Stimulated activated CD8-positive, alpha-beta memory T cell treated with anti-CD3 and anti-CD28 coated beads, Interleukin-12 subunit alpha, Interleukin-12 subunit beta, amount 100 ng/mL, for 24 hours (primary cell): ENCODE measurements around the gene SLC14A1.
"Not testable (repeated sequence)": the region's sequence is repeated elsewhere in the genome, so short reads cannot be mapped to it uniquely, and the experiment has no call there.

Source experiments
- DNase-seq: peaks from one replicate; pipeline ENCODE4 v3.0.0-alpha.2; 2020; ENCODE audit errors: extremely low read depth

The SLC14A1 gene

DNA sequence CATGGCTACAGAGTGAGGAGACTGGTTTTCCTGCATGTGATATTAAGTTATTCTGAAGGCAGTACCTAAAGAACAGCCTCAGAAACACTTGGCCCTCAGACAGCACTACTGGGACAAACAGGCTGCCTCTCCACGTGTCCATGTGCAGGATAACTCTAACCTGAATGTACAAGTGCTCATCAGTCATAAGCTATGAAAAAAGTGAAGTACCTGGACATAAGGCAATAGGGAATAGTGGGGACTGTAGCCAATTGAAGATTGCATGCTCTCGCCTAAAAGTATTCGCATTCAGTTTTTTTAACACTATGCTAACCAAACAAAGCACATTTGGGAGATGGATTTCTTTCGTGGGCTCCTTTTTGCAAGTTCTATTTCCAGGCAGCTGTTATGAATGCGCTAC is 33.0 kb downstream of the SLC14A1 start:
- no peak for DNase-seq

DNA sequence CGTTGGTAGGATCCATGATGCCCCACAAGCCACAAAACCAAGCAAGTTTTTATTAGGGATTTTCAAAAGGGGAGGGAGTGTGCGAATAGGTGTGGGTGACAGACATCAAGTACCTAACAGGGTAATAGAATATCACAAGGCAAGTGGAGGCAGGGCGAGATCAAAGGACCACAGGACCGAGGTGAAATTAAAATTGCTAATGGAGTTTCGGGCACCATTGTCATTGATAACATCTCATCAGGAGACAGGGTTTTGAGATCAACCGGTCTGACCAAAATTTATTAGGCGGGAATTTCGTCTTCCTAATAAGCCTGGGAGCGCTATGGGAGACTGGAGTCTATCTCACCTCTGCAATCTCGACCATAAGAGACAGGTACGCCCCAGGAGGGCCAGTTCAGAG is 33.7 kb downstream of the SLC14A1 start:
- not testable (repeated sequence) for DNase-seq

DNA sequence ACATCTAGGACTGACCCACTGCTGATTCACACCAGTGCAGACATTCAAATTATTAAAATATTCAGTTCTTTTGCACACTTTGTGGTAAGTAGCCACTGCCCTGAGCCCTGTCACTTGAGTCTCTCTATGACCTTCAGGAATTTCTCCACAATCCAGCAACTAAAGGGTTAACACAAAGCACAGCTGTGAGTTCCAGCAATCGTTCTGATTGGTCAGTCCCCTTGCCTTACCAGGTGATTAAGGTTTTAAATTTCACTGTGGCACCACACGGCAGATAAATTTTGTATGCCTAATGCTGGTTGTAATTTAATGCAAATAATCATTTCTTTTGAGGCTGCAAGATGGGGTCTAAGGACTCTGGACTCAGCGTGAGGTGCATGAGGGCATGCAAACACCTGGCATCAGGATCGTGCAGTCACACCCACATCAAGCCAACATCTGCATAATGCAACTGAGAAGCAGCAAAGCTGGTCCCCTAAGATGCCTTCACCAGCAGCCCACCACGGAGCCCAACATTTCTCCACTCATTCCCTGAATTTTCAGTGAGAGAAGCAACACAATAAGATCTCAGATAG is 36.6 kb downstream of the SLC14A1 start:
- DNase-seq, result no peak

DNA sequence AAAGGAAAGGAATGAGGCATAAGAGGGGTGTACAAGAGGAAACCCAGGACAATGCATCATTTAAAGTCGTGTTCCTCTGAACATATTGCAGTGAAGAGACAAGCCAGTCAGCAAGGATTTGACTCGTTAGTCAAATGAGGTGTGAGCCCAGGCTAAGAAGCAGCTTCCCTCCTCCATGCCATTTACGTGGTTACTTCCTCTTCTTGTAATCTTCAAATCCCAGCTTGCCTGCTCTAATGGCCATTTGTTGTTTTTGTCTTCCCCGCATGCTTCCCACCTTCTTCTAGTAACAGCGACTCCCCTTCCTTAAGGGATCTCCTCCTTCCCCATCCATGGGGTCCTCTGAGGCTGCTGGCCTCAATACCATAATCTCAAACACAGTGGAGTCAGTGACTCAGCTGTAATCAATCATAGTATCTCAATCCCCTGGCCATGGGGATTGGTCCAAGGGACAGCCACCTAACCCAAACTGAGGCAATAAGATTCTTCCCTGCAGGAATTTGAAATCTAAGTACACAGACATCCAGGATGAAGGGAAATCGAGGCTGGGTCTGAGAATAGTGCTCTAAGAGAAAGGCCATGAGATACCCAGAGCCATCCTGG is 37.6 kb downstream of the SLC14A1 start:
- no peak for DNase-seq

DNA sequence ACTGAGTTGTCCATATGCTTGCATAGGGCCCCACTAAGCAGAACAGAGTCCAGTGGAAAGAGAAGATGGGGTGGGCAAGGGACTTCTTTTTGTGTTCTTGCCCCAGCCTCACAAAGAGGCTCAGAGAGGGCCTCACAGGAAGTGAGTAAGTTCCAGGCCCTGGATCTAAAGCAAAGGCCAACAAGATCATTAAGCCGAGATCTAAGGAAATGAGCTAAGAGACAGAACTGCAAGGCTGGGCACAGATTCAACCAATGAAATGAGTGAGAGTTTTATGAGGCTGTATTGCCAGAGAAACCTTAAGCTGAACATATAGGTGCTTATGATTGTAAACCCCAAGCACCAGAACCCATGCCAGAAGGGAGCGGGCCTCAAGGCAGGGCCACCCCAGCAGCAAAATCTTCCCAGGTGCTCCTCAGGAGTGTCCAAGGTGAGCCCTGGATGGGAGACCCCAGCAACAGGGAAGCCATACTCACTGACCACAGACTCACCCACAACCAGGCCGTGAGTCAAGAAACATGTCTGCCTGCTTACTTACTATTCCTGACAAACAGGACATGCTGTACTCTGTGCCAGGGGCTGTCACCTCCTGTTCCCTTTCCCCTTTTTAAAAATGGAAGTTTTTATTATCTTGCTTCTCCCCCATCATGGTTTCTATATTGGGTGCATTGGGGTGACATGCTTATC is 40.2 kb downstream of the SLC14A1 start:
- no peak for DNase-seq

DNA sequence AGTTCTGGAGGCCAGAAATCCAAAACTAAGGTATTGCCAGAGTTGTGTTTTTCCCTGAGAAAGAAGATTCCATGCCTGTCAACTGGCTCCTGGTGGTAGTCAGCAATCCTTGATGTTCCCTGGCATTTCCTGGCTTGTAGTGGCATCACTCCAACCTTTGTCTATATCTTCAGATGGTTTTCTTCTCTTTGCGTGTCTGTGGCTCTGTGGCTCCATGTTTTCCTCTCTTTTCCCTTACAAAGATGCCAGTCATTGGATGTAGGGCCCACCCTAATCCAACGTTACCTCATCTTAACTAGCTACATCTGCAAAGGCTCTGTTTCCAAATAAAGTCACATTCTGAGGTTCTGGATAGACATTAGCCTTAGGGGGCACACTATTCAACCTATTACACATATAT is 41.8 kb downstream of the SLC14A1 start:
- DNase-seq, result no peak

DNA sequence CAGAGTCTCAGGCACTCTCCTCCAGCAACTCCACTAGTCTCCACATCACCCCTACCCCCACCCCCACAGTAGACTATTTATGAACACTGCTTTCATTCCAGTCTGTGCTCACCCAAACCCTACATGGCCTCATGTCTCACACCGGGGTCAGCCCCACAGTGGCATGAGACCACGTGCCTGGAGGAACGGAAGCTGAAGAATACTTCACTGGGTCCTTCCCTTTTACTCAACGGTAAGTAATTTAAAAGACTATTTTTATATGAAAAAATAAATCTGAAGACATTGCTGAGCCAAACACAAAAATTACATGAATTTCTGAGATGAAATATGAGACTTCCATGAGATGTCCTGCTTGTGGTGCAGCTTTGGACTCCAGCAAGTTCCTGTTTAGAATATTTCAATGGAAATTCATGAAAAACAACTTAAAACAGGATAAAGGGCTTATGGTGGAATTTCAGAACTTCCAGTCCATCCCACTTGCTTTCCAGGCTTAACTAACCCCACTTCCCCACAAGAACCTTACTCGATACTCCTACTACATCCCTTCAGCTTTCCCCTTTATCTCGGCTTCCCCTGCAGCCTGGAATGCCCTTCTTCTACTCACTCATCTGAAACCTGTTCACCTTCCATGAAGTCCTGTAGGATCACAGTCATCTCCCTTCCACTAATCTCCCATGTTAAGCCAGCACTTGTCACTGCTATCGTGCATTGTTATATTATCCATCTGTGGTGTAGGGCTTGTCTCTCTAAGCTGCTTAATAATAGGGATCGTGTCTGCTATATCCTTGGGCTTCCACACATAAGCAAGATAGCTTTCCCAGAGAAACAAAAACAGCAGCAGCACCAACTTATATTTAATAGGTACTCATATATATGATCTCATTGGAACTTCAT is 47.9 kb downstream of the SLC14A1 start:
- DNase-seq, result no peak

DNA sequence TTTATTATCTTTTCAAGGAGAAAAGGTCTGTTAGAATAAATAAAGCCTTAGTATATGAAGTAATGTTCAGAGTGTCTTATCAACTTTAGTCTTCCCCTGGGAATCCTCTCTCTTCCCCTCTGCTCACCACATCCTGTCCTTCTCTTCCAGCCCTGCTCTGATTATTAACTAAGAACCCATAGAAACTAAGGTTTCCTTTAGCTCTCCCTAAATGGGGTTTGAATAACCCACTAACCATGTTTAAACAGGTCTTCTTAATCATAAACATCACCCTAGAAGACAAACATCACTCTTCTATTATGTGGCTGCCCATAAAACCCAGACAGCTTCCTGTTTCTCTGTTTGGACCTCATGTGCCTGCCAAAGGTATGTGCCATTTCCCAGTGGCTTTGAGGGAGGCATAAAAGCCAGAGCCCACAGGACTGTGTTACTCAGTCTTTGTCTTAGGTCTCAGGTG is 50.1 kb downstream of the SLC14A1 start:
- DNase-seq, result no peak

DNA sequence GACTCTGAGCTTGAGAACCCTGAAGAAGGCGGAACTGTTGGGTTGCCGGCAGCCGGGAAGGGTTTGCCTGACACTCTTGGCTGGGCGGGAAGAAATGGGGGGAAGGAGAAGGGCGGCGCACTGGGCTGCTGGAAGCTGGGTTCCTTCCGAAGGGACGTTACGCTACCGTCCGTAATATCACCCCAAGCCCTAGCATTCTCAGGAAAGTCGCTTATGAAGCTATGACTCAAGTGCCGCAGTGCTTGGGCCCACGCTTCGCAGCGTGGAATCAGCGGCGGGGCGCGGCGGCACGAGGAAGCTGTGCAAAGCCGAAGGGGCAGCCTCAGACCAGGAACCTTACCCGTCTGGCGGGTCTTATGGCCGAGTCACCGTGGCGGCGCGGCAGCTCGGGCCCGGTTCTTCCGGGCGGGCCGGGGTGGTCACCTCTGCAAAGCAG is 51.3 kb downstream of the SLC14A1 start:
- DNase-seq, result peak; percentile 30

DNA sequence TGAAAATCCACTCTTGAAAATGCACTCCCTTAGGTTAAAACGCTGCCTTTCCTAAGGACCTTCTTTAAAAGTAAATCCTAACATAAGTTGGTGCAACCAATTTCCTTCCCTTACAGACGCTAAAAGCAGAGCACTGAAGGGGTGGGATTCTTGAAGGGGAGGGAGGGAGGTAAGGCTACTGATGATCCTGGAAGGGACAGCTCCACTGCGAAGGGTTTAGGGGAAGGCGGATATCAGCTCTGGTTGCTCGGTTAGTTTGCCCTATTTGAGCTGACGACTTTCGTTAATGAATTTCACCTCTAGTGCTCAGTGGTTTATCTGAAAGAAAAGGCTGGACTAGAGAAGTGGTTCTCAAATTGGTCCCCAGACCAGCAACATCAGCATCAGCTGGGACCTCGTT is 51.8 kb downstream of the SLC14A1 start:
- DNase-seq, result no peak

DNA sequence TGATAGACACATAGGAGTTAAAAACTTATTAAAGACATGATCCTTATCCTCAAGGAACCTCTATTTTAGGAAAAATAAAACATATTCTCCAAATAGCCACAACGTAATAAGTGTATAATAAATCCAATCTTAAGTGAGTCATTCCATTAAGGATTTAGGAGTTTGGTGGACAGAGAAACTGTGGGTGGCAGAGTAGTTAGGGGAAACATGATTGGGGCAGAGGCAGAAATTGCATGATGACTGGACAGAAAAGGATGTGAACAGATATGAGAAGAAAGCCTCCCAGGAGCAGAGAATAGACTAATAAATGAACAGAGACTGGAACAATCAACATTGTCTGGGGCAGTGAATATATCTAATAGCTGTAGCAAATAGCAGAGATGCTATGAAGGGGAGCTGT is 53.4 kb downstream of the SLC14A1 start:
- no peak for DNase-seq

DNA sequence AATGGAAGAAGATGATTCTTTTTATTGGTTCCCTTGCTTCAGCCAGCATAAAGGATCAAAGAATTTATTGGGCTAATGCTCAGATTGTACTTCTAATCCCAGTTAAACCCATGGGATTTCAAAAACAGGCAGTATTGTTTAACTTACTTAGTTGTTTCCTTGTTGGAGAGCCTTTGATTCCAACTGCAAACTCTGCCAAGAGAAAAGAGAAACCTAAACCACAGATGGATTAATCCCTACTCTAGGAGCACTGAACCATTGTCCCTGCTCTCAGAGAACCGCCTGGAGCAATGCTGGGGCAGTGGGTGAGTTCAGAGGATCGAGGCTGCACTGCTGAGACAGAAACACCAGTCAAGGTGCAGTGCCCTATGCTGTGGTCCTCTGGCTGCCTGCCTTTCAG is 56.6 kb downstream of the SLC14A1 start:
- DNase-seq, result no peak

DNA sequence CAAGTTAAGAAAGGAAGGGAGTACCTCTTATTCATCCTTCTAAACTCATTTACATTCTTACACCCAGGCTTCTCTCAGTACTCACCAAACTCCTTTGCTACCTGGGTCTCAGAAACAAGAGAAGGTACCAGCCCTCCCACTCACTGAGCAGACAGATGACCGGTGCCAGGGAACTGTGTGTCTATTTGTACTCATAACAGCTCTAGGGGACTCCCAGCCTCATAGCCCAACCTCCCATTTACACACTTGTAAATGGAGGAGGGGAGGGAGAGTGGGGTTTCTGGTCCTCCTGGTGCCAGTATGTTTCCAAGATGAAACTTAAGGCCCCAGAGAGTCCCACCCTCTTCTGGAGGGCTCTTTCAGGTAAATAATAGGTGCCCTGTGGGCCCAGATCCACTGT is 58.7 kb downstream of the SLC14A1 start:
- no peak for DNase-seq

DNA sequence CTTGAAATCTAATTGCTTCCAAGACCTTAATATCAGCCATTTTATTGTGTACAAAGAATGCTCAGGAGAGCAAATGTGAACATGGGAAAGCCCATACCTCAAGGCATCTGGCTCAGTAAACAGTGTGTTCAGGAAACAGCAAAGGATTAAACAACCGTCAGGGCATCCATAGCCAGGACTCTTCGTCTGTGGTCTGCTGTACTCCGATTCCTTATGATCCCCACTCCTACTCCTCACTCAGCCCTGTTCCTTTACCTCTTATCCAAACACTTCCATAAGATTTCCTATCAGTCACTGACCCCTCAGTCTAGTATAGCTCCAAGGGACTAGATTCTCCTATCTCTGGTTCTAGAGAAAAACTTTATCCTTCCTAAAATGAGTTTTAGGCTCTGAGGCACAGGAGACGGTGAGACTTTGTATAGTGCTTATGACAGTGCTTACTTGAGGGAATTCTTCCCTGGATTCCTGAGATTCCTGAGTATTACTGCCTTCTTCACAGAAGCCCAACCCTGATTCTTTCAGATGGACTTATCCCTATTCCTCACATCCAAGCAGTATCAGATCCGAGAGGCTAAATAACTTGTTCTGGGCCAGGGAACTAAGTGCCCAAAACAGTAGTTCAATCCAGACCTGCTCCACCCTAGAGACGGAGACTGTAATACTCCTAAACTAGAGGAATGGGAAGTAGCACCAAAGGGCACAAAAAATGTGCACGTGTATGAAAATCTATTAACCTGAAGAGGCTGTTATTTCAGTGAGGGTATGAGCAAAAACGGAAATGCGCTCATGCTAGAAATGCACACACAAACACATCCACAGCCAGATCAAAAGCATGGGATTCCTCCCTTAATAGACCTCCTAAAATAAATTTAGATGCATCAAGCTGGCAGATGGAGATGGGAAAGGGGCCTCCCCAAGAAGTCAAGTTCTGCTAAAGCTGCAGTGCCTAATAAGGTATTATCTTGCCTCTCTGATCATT is 59.4 kb downstream of the SLC14A1 start:
- DNase-seq, result no peak

DNA sequence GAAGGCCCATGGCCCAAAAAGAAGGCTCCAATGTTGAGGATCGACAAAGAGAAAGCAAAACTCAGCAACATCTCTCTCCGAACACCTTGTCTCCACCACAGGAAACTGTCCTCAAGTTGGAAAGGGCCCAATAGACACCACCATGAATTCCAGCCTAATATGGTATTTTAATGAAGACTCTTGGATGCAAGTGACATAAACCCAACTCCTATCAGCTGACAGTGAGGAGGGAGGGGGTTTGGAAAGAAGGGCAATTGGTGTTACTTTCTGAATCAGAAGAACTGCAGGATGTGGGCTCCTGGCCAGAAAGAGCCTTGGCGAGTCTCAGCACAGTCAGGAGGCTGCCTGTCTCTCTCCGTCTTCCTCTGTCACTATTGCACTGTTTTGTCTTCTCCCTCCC is 61.2 kb downstream of the SLC14A1 start:
- DNase-seq, result no peak

DNA sequence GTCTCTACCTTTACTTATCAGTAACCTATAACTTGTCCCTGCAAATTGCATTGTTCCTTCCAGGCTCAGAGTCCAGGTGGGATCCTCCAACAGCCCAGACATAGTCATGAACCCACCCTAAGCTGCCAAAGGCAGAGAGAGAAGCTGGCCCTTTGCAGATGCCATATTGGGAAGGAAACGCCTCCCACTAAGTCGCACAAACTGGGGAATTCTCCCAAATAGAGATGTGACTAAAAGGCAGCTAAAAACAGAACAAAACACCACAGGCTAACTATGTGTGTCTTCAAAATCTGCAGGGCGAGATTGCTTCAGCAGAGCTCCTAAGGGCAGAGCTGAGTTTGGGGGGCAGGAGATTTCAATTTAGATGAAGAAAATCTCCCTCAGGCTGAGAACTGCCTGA is 63.0 kb downstream of the SLC14A1 start:
- DNase-seq, result no peak

DNA sequence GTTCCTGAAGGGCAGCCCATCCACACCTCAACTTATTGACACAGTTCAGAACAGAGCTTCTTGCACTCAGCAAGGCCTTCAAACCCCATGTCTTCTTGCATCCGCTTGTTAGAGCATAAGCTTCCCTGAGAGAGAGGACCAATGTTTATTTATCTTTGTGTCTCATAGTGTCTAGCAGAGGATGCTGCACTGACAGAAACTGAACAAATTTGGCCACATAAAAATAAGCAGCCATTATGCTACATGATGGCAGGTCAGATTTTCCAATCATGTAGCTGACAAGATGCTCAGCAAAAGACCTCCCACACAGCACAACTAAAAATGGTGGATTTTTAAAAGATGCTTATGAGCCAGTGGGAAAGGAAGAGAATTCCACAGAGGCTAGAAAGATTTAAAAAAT is 63.4 kb downstream of the SLC14A1 start:
- DNase-seq, result no peak

DNA sequence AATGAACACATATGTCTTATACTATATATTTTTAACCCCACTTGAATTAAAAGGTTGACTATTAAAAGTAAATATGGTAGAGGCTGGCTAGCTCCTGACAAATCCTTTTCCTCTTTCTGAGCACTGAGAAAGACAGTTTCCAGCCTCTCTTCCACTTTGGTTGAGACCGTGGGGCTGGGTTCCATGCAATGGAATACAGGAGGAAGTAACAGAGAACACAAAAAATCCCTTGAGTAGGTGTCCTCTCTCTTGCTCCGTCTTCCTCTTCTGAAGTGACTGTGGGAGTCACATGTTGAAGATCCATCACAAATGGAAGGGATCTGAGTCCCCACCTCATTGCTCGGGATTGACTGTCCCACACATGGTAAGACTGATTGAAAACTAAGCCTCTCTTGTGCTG is 64.9 kb downstream of the SLC14A1 start:
- no peak for DNase-seq

DNA sequence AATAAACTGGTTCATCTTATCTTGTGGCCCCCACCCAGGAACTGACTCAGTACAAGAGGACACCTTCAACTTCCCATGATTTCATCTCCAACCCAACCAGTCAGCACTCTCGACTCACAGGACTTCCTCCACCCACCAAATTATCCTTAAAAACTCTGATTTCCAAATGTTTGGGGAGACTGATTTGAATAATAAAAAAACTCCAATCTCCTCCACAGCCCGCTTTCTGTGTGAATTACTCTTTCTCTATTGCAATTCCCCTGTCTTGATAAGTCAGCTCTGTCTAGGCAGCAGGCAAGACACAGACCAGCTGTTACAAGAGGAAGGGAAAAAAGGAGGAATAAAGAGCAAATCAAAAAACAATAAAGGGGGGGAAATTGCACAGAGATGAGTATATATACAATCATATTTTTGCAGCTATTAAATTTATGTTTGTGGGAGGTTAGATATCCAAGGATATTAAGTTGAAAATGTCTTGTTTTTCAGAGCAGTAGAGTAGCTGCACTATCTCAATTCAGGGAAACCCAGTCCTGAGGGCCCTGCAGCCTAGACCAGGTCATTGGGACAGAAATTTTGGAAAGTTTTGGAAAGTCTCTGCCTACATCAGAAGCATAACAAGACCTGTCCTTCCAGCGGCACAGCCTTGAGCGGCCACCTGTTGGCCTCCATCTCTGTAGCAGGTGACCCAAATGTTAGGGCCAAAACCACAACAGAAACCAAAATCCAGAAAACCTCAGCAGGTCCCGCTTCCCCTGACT is 68.7 kb downstream of the SLC14A1 start:
- no peak for DNase-seq

DNA sequence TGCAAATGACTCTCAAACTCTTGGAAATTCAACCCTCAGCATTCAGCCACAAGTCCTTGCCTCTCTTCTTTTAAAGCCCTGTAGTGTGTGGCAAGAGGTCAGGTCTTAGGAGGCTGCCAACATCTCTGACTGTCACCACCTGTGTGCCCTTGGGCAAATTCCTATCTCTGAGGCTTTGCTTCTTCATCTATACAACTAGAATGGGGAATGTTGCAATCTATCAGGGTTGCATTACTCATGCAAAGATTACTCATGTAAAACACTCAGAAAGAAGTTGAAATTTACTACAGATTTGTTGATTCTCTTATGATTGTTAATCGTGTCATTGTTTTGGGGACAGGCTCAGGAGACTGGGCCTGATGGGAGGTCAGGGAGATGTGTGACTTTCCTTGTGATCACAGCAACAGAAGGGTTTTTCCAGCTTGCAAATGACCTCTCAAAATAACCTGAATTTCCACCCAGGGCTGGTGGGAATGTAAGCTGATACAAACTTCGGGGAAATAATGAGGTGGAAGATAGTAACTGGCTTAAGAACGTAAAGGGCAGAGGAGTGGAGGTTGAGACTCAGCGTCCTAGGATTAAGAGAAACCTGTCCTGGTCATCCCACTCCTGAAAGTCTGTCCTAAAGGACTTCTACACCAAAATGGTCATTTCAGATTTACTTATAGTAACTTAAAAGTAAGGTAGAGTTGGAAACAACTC is 69.4 kb downstream of the SLC14A1 start:
- DNase-seq, result no peak
